GM10248 (cell line): ENCODE measurements around the gene ELOVL5.

Source experiments
- CTCF ChIA-PET: fragments of 300-600 bp; sonication (Branson Sonifier 250); formaldehyde crosslinking; extraction: SDS; loops from one replicate; lab custom pipeline; 2021; ENCODE audit warnings: antibody characterized with exemption; lab: Yijun Ruan, JAX
- POLR2A ChIA-PET: fragments of 350-650 bp; sonication (Branson Sonifier 250); formaldehyde crosslinking; extraction: SDS; loops from one replicate; lab custom pipeline; 2020; ENCODE audit warnings: antibody characterized with exemption; lab: Yijun Ruan, JAX
- DNase-seq: peaks from one replicate; pipeline ENCODE4 v3.0.0; 2012; ENCODE audit errors: extremely low spot score
- CTCF ChIP-seq: IDR thresholded peaks from 2 replicates; pipeline ENCODE4 v1.5.1; 2012; ENCODE audit warnings: mild to moderate bottlenecking, low read depth; ENCODE audit errors: extremely low read depth, missing control alignments, control extremely low read depth

The ELOVL5 gene

GRCh38 chr6:53327017-53327395 is 21.7 kb downstream of the ELOVL5 start:
- ChIA-PET CTCF (interaction anchor here (1.9 to 3.6 kb wide), 2 partner anchors 16 to 17 kb away, joined by 4 to 15 read pairs; no protein-coding TSS in a partner anchor), POLR2A (no interaction called here)
- DNase-seq, result no peak
- no peak for TF ChIP-seq CTCF

GRCh38 chr6:53326372-53327016 is 22.3 kb downstream of the ELOVL5 start:
- DNase-seq, result no peak
- ChIA-PET POLR2A (no interaction called here), CTCF (interaction anchor here (1.9 to 3.6 kb wide), 2 partner anchors 16 to 18 kb away, joined by 4 to 15 read pairs; no protein-coding TSS in a partner anchor)
- no peak for TF ChIP-seq CTCF

GRCh38 chr6:53325785-53326184 is 23.0 kb downstream of the ELOVL5 start:
- ChIA-PET CTCF (interaction anchor here (1.9 to 3.6 kb wide), 2 partner anchors 15 to 18 kb away, joined by 4 to 15 read pairs; no protein-coding TSS in a partner anchor), POLR2A (no interaction called here)
- DNase-seq, result no peak
- TF ChIP-seq CTCF, result no peak

GRCh38 chr6:53322188-53323029 is 26.3 kb downstream of the ELOVL5 start:
- POLR2A ChIA-PET, result no interaction called here
- no peak for TF ChIP-seq CTCF
- DNase-seq, result no peak
- CTCF ChIA-PET, result interaction anchor here (1.1 to 4.5 kb wide), 7 partner anchors 7 to 128 kb away, joined by 3 to 18 read pairs (median 4); no protein-coding TSS in a partner anchor

- DNase-seq, result no peak
- ChIA-PET POLR2A (no interaction called here), CTCF (interaction anchor here (1.3 to 4.5 kb wide), 4 partner anchors 8 to 64 kb away, joined by 3 to 18 read pairs (median 10); no protein-coding TSS in a partner anchor)
- TF ChIP-seq CTCF, result no peak
Measured at GRCh38 chr6:53321701-53322100, 27.0 kb downstream of the ELOVL5 start.

- no peak for DNase-seq
- POLR2A ChIA-PET, result no interaction called here
- no peak for TF ChIP-seq CTCF
- CTCF ChIA-PET, result interaction anchor here (2.8 to 4.5 kb wide), 3 partner anchors 9 to 17 kb away, joined by 7 to 18 read pairs (median 13); no protein-coding TSS in a partner anchor
Measured at GRCh38 chr6:53320964-53321363, 27.8 kb downstream of the ELOVL5 start.
